ENCODE measurements around the gene FAM131A.

The FAM131A gene

DNA sequence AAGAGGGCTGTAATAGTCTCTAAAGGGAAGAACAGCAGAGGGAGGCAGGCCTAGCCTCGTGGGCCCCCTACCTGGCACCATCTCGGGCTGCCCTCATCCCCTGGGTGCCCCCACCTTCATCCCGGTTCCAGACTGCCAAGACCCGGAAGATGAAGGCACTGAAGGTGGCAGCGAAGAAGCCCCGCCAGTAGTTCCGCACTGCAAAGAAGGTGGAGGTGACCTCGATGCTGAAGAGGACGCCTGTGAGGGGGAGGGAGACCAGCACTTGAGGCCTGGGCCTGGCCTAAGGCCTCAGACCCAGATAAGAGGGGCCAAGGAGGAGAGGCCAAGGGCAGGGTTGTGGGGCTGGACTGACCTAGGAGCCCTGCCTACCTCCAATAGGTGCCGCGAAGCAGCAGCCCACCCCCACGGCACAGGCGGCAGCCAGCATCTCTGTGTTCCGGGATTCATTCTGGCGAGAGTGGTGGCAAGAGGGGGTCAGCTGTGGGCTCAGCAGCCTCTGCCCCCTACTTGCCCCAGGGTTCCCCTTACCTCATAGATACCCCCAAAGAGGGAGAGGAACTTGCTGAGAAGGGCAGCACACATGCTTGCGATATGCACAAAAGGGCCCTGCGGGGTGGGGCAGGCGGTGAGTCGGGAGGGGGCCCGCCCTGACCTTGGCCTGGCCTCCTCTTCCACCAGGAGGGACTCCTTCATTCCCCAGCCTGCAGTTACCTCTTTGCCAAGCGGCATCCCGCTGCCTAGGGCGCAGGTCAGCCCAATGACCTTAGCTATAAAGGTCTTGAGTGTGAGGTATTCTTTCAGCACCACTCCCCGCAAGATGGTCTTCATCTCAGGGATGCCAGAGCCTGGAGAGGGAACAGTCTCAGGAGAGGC is 20.1 kb downstream of the FAM131A start:
- DNase-seq (ENCODE audit: low read depth in 2 of 2): no peak

DNA sequence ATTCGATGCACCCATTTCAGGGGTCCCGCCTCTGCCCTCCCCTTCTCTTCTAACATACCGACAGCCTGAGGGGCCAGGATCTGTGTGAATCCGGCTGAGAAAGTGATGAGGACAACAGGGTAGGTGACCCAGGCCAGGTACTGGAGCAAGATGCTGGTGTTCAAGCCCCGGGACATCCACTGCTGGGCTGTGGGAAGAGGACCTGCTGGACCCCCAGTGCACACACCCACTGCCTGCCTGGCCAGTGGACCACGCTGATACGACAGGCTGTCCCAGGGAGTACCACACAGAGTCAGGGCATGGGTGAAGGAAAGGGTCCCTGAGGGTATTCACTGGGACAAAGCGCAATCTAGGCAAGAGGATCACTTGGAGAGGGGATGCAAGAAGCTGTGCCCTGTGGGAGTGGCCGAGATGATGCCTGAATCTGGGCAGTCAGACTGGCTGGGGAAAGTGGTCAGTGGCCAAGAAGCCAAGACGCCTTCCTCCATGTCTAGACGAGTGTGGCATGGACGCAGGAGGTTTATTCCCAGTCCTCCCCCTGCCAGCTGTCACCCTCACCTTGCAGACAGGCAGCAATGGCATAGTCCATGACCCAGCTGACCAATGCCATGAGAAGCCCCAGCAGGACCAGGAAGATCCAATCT is 20.8 kb downstream of the FAM131A start:
- no peak for DNase-seq (ENCODE audit: low read depth in 2 of 2)

DNA sequence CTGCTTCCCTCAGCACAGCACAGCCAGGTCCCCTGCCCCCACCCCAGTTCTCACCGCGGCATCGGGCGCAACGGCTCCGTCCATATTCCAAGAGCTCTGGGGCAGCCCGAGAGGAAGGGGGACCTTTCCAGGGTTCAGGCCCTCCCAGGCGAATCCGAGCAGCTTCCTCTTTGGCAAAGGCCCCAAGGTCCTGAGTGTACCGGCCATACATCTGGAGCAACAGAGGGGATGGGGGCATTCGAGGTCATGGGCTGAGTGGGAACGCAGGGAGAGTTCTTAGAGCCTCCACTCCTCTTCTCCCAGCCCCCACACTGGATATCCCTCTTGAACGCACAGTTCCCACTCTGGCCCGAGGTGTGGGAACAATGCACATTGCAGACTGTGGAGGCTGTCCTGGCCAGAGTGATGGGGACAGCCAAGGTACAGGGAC is 21.5 kb downstream of the FAM131A start:
- no peak for DNase-seq (ENCODE audit: low read depth in 2 of 2)

- DNase-seq (ENCODE audit: low read depth in 2 of 2): no peak
Observed at GRCh38 chr3:184359610-184360009, 22.2 kb downstream of the FAM131A start.

DNA sequence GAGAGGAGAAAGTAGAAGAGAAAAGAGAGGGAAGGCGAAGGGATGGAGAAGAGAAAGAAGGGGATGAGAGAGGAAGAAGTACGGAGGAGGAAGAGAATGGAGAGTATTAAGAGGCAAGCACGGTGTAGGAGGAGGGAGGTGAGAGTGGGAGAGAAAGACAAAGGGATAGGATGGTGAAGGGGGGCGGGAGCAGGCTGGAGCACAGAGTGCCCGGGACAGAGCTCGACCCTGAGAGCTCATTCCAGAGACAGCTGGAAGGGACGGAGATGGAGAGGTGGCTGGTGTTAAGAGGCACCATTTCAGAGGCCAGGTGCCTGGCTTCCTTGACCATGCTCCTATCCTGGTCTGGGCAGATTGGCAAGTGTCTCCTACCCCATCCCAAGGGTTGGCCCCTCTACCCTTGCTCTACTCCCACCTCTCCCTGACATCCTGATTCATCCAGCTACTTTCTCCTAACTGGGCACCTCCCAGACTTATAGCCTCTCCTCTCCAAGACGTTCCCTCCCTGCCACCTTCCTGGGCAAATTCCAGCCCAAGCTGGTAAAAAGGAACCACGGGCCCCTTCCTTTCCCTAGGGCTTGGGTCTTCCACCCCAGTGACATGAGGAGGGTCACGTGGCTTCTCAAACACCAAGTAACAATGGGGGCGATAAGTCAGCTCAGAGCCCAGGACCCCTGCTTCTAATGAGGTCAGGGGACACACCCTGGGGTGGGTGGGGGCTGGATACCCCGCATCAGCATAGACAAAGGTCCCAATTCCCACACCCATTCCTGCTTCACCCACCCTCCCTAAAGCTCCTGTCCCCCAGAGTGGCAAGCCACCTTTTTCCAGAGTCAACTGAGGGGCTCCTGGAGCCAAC is 22.9 kb downstream of the FAM131A start:
- no peak for DNase-seq (ENCODE audit: low read depth in 2 of 2)

DNA sequence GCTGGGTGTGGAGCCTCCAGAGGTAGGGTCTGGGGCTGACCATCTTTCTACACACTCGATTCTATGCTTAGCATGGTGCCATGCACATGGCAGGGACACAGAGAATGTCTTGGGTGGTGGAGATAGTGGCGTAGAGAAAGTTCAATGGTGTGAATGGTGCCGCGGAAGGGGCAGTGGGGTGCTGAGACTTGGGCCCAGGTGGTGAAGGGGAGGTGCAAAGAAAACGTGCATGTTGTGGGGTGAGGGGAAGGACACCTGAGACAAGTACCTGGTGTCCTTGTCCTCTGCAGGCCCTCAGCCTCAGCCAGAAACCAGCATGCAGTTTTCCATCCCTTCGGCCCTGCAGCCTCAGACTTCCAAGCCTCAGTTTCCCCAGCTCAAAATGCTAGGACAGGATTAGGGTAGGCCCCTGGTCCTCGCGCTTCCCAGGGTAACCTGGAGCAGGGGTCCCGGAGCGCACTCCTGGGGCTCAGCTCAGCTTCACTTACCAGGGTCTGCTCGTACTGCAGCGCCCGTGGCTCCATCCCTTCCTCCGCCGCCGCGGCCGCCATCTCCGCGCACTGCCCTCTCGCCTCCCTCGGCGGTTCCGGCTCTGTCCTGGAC is 23.6 kb downstream of the FAM131A start:
- DNase-seq (ENCODE audit: low read depth in 2 of 2): no peak

DNA sequence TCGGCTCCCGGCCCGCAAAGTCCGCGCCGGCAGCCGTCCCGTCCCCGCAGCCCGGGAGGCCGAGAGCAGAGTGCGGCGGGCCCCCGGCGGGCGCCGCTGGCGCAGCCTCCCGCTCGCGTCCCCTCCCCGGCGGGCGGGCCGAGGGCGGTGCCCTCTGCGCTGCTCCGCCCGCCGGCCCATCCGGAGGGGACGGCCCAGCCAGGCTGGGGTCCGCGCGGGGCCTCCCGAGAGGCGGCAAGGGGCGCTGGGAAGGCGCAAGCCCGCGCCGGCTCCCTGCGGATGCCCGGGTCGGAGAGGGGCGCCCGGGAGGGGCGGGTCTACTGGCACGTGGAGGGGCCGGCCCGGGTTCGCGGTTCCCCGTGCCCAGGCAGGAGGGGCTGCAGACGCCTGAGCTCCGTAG is 24.1 kb downstream of the FAM131A start, which contains the start of the genes CLCN2 and POLR2H:
TSS of gene CLCN2 (minus strand) at position 74 of the 400 bp plus-strand sequence. CDS start 126 bp downstream, outside the sequence.
TSS of gene POLR2H (plus strand) at position 179 of the 400 bp plus-strand sequence. CDS start 1,783 bp downstream, outside the sequence.
- DNase-seq (ENCODE audit: low read depth in 2 of 2): peak; percentile 20 to 37

GRCh38 chr3:184361932-184362667 is 24.7 kb downstream of the FAM131A start:
- peak; percentile 20 to 41 for DNase-seq (ENCODE audit: low read depth in 2 of 2)

GRCh38 chr3:184362668-184363546 is 25.5 kb downstream of the FAM131A start:
- DNase-seq (ENCODE audit: low read depth in 2 of 2): peak; percentile 86 to 93

- DNase-seq (ENCODE audit: low read depth in 2 of 2): no peak
Observed at GRCh38 chr3:184366619-184367289, 29.4 kb downstream of the FAM131A start.

DNA sequence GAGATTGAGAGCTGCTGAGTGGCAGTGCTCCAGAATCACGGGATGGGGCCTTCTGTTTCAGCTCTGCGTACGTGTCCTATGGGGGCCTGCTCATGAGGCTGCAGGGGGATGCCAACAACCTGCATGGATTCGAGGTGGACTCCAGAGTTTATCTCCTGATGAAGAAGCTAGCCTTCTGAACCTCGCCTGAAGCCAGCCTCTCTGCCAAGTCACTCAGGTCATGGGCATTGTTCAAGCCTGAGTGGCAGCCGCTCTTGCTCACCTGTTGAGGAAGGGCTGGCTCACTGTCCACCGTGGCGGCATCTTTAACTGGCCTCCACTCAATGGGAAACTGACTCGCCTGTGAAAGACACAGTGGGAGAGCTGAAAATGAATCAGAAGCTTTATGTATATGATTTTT is 30.7 kb downstream of the FAM131A start:
- DNase-seq (ENCODE audit: low read depth in 2 of 2): no peak

DNA sequence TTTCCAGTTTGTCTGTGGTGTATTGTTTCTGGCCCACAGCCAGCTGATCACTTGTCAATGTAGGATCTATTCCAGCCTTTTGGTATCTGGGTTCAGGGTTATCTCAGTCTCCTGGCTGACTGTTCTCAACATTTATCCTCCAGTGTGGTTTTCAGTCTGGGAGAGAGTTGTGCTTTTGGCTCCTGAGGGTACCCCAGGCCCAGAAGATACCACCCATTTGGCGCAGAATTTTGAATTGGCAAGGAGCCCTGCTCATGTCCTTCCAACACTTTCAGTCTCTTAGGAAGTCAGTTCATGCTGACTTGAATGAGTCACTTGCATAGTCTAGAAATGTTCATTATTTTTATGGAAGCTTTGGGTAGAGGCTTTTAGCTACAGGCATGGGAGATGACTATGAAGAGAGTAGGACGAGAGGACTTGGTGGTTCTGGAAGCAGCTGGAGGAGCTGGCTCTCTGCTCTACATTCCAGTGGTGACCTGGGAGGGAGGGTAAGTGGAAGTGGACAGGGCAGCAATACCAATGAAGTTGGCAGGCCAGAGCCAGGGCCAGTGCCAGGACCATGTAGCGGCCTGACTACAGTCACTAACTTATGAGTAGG is 31.3 kb downstream of the FAM131A start:
- no peak for DNase-seq (ENCODE audit: low read depth in 2 of 2)

GRCh38 chr3:184371570-184372018 is 34.2 kb downstream of the FAM131A start:
- peak in 1 of 2 donors; percentile 35 for DNase-seq (ENCODE audit: low read depth in 2 of 2)

GRCh38 chr3:184372296-184372821 is 35.0 kb downstream of the FAM131A start:
- no peak for DNase-seq (ENCODE audit: low read depth in 2 of 2)

DNA sequence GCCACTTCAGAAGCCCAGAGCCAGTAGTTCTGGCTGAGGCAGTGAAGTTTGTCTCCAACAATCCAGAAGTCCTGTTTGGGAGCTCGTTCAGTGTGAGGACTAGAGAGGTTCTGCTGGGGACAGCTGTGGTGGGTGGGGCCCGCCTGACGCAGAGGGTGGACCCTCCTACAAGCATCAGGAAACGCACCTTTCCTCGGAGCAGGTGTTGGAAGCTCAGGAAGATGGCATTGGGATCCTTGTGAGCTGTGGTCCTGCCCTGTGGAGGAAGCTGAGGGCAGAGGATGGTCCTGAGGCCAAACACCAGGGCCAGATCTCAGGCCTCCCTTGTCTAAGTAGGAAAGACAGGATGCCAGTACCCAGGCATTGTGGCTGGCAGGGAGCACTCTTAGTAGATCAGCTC is 35.5 kb downstream of the FAM131A start:
- no peak for DNase-seq (ENCODE audit: low read depth in 2 of 2)

GRCh38 chr3:184373422-184373821 is 36.0 kb downstream of the FAM131A start:
- DNase-seq (ENCODE audit: low read depth in 2 of 2): no peak

DNA sequence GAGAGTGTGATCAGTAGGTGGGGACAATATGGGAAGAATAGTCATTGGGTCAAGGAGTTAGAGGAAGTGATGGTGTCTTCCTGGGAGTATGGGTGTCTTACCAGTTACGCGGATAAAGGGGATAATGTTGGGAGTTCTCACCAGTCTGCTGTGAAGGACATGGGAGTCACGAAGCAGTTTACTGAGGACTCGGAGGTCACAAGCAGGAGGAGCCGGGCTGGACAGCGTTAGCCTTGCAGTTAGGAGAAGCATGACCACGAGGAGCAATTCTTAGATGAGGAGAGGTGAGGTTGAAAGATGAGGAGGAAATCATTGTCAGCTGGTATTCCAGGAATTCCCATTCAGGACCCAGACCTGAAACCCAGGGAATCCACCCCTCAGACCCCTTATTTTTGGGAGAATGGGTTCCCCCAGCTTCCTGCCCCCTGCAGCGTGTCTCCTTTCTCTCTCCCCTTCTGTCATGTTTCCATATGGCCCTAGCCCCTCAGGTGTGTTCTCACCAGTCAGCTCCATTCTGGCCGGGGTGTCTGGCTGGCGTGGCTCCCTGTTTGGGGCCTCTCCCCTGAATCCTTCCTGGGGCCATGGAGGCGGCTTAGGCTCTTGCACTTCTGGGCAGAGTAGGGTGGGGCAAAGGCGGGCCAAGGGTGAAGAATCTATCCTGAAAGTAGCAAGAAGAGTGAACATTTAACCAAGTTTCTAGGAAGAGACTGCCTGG is 38.5 kb downstream of the FAM131A start:
- no peak for DNase-seq (ENCODE audit: low read depth in 2 of 2)

- DNase-seq (ENCODE audit: low read depth in 2 of 2): no peak
Observed at GRCh38 chr3:184377374-184377773, 40.0 kb downstream of the FAM131A start.

All from activated CD4-positive, alpha-beta T cell treated with anti-CD3 and anti-CD28 coated beads for 24 hours (primary cell).